IPS-18a (cell line): ENCODE results near the gene MYBPH.

Experiments
- H3K27ac ChIP-seq: one replicate; pipeline ENCODE4 v1.5.1; 2013; ENCODE audit warnings: low read length
- H3K27me3 ChIP-seq: one replicate; pipeline ENCODE4 v1.6.1; 2013; ENCODE audit warnings: mild to moderate bottlenecking, low read length; ENCODE audit not compliant: control insufficient read depth, insufficient read depth
- H3K36me3 ChIP-seq: one replicate; pipeline ENCODE4 v1.6.1; 2013; ENCODE audit warnings: low read depth, low read length; ENCODE audit not compliant: control insufficient read depth
- H3K4me1 ChIP-seq: one replicate; pipeline ENCODE4 v1.6.1; 2013; ENCODE audit warnings: low read depth, low read length; ENCODE audit not compliant: control insufficient read depth
- H3K4me3 ChIP-seq: one replicate; pipeline ENCODE4 v1.5.1; 2013; ENCODE audit warnings: low read length
- H3K9ac ChIP-seq: one replicate; pipeline ENCODE4 v1.6.1; 2013; ENCODE audit warnings: mild to moderate bottlenecking, low read length, moderate library complexity
- H3K9me3 ChIP-seq: one replicate; pipeline ENCODE4 v1.6.1; 2013; ENCODE audit warnings: low read depth, low read length; ENCODE audit not compliant: control insufficient read depth

Gene MYBPH

GRCh38 chr1:203168256-203168786 is 7.3 kb downstream of the MYBPH start:
- no peaks in the 10 kb centered on the region for H3K36me3 ChIP-seq
- H3K9me3 ChIP-seq, result no peaks in the 10 kb centered on the region
- H3K4me3 ChIP-seq, result no peak overlapping the region
- no peaks in the 10 kb centered on the region for H3K27me3 ChIP-seq
- H3K9ac ChIP-seq, result no peak overlapping the region
- no peak overlapping the region for H3K27ac ChIP-seq
- H3K4me1 ChIP-seq, result no peaks in the 10 kb centered on the region

GRCh38 chr1:203167913-203168200 is 7.8 kb downstream of the MYBPH start:
- no peak overlapping the region for H3K27ac ChIP-seq
- H3K9ac ChIP-seq, result no peak overlapping the region
- no peak overlapping the region for H3K4me3 ChIP-seq
- H3K36me3 ChIP-seq, result no peaks in the 10 kb centered on the region
- H3K9me3 ChIP-seq, result no peaks in the 10 kb centered on the region
- no peaks in the 10 kb centered on the region for H3K4me1 ChIP-seq
- H3K27me3 ChIP-seq, result no peaks in the 10 kb centered on the region

DNA sequence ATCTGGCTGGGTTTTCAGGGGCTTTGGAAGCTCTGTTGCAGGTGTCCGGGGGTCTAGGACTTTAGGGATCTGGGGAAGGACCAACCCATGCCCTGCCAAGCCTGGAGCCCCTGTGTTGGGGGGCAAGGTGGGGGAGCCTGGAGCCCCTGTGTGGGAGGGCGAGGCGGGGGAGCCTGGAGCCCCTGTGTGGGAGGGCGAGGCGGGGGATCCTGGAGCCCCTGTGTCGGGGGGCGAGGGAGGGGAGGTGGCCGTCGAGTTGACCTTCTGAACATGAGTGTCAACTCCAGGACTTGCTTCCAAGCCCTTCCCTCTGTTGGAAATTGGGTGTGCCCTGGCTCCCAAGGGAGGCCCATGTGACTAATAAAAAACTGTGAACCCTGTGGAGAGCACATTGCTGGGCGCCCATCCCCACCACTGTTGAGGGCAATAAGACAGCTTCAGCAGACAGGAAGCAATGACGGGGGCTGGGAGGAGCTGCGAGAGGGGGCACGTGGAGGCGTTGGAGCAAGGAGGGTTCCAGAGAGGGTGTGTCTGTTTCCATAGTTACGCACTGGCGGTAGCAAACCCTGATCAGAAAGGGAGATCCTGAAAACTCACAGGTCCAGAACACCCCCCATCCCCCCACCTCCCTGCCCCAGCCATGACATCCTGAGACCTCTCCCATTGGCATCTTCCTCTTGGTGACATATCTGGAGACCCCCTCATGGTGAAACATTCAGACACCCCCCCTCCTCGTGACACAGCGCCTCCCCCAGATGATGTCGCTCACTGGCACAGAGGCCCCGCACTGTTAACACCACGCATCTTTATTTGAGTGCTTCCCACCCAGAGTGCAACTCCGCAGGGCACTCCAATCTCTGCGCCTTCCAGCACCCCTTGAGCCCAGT is 8.4 kb downstream of the MYBPH start:
- no peaks in the 10 kb centered on the region for H3K27me3 ChIP-seq
- H3K4me3 ChIP-seq, result no peak overlapping the region
- H3K9me3 ChIP-seq, result no peaks in the 10 kb centered on the region
- no peak overlapping the region for H3K27ac ChIP-seq
- no peak overlapping the region for H3K9ac ChIP-seq
- no peaks in the 10 kb centered on the region for H3K36me3 ChIP-seq
- H3K4me1 ChIP-seq, result no peaks in the 10 kb centered on the region

GRCh38 chr1:203166192-203166940 is 9.3 kb downstream of the MYBPH start:
- H3K4me1 ChIP-seq, result no peaks in the 10 kb centered on the region
- H3K36me3 ChIP-seq, result no peaks in the 10 kb centered on the region
- H3K4me3 ChIP-seq, result no peak overlapping the region
- no peaks in the 10 kb centered on the region for H3K9me3 ChIP-seq
- H3K27me3 ChIP-seq, result no peaks in the 10 kb centered on the region
- no peak overlapping the region for H3K9ac ChIP-seq
- H3K27ac ChIP-seq, result no peak overlapping the region

DNA sequence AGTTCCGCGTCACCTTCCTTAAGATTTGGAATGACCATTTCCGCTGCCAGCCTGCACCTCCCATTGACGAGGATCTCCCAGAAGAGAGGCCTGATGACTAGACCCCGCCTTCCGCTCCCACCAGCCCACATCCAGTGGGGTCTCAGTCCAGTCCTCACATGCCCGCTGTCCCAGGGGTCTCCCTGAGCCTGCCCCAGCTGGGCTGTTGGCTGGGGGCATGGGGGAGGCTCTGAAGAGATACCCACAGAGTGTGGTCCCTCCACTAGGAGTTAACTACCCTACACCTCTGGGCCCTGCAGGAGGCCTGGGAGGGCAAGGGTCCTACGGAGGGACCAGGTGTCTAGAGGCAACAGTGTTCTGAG is 9.8 kb downstream of the MYBPH start:
- Histone ChIP-seq H3K4me3 (no peak overlapping the region), H3K9ac (no peak overlapping the region), H3K4me1 (no peaks in the 10 kb centered on the region), H3K36me3 (no peaks in the 10 kb centered on the region), H3K9me3 (no peaks in the 10 kb centered on the region), H3K27ac (no peak overlapping the region), H3K27me3 (no peaks in the 10 kb centered on the region)

GRCh38 chr1:203165101-203165799 is 10.4 kb downstream of the MYBPH start:
- Histone ChIP-seq H3K27ac (no peak overlapping the region), H3K36me3 (no peaks in the 10 kb centered on the region), H3K4me3 (no peak overlapping the region), H3K27me3 (no peaks in the 10 kb centered on the region), H3K4me1 (no peaks in the 10 kb centered on the region), H3K9ac (no peak overlapping the region), H3K9me3 (no peaks in the 10 kb centered on the region)

- Histone ChIP-seq H3K4me3 (no peak overlapping the region), H3K36me3 (no peaks in the 10 kb centered on the region), H3K9me3 (no peaks in the 10 kb centered on the region), H3K9ac (no peak overlapping the region), H3K27ac (no peak overlapping the region), H3K4me1 (no peaks in the 10 kb centered on the region), H3K27me3 (no peaks in the 10 kb centered on the region)
These were observed 11.6 kb downstream of the MYBPH start for GRCh38 chr1:203163891-203164635.

GRCh38 chr1:203162403-203162802 is 13.2 kb downstream of the MYBPH start:
- H3K27me3 ChIP-seq, result no peaks in the 10 kb centered on the region
- H3K4me3 ChIP-seq, result no peak overlapping the region
- no peak overlapping the region for H3K27ac ChIP-seq
- H3K36me3 ChIP-seq, result no peaks in the 10 kb centered on the region
- H3K4me1 ChIP-seq, result no peaks in the 10 kb centered on the region
- H3K9me3 ChIP-seq, result no peaks in the 10 kb centered on the region
- no peak overlapping the region for H3K9ac ChIP-seq

GRCh38 chr1:203161703-203162102 is 13.9 kb downstream of the MYBPH start:
- Histone ChIP-seq H3K9ac (no peak overlapping the region), H3K36me3 (no peaks in the 10 kb centered on the region), H3K9me3 (no peaks in the 10 kb centered on the region), H3K27ac (no peak overlapping the region), H3K4me3 (no peak overlapping the region), H3K4me1 (no peaks in the 10 kb centered on the region), H3K27me3 (no peaks in the 10 kb centered on the region)

GRCh38 chr1:203161175-203161574 is 14.5 kb downstream of the MYBPH start:
- H3K27me3 ChIP-seq, result no peaks in the 10 kb centered on the region
- no peak overlapping the region for H3K4me3 ChIP-seq
- H3K4me1 ChIP-seq, result no peaks in the 10 kb centered on the region
- no peak overlapping the region for H3K27ac ChIP-seq
- H3K9me3 ChIP-seq, result no peaks in the 10 kb centered on the region
- no peaks in the 10 kb centered on the region for H3K36me3 ChIP-seq
- H3K9ac ChIP-seq, result no peak overlapping the region

GRCh38 chr1:203159844-203160243 is 15.8 kb downstream of the MYBPH start:
- peaks cover 3% of the 10 kb centered on the region for H3K4me1 ChIP-seq
- H3K27me3 ChIP-seq, result no peaks in the 10 kb centered on the region
- H3K4me3 ChIP-seq, result no peak overlapping the region
- H3K36me3 ChIP-seq, result no peaks in the 10 kb centered on the region
- no peaks in the 10 kb centered on the region for H3K9me3 ChIP-seq
- no peak overlapping the region for H3K9ac ChIP-seq
- no peak overlapping the region for H3K27ac ChIP-seq
